Stomach (tissue), 9 donors: ENCODE data around the gene MAGI1. TPM values are rescaled to one million over a fixed set of nuclear protein-coding genes. Genes with fewer than 3 reads are reported as not detected.

Experiments used
- DNase-seq, 2 donors: peaks; one replicate each; pipeline versions ENCODE4 v3.0.0 to v3.0.0-alpha.2; 2013 to 2019
- H3K27ac ChIP-seq, 5 donors: fragments of 200-600 bp in 4 of 5; sonication (generic) in 4 of 5; one replicate each; pipeline ENCODE4 v1.5.1; 2013 to 2019; ENCODE audit warnings: mild to moderate bottlenecking in 1 of 5, moderate library complexity in 1 of 5
- H3K27me3 ChIP-seq, 3 donors: fragments of 200-600 bp; sonication (generic); one replicate each; pipeline ENCODE4 v1.5.1; 2017 to 2019; ENCODE audit warnings: mixed run types in 1 of 3
- H3K36me3 ChIP-seq, 4 donors: fragments of 200-600 bp; sonication (generic); 1 replicate in 3 of 4; 2 replicates in 1 of 4; pipeline ENCODE4 v1.5.1; 2016 to 2019
- H3K4me1 ChIP-seq, 4 donors: fragments of 200-600 bp; sonication (generic); one replicate each; pipeline ENCODE4 v1.5.1; 2016 to 2019
- H3K4me3 ChIP-seq, 4 donors: fragments of 200-600 bp; sonication (generic) in 3 of 4; one replicate each; pipeline ENCODE4 v1.5.1; 2016 to 2019; ENCODE audit warnings: mild to moderate bottlenecking in 1 of 4
- H3K9me3 ChIP-seq, 4 donors: fragments of 200-600 bp; sonication (generic); one replicate each; pipeline ENCODE4 v1.5.1; 2016 to 2019
- CTCF ChIP-seq, 7 experiments: fragments of 450-650 bp in 4 of 7; fragments of 200-600 bp in 3 of 7; sonication (generic) in 3 of 7; IDR thresholded peaks; one replicate each; pipeline ENCODE4 v1.5.1; 2016 to 2019; ENCODE audit warnings: antibody characterized with exemption in 7 of 7, control low read depth in 2 of 7, mild to moderate bottlenecking in 1 of 7
- EP300 ChIP-seq: sonication (generic); formaldehyde crosslinking; IDR thresholded peaks from one replicate; pipeline ENCODE4 v1.6.1; 2017; ENCODE audit warnings: antibody characterized with exemption
- POLR2A ChIP-seq, 4 donors: fragments of 450-650 bp; IDR thresholded peaks; one replicate each; pipeline ENCODE4 v1.6.1; 2016; ENCODE audit warnings: antibody characterized with exemption in 4 of 4, control low read depth in 2 of 4, mild to moderate bottlenecking in 1 of 4, moderate library complexity in 1 of 4
- POLR2AphosphoS5 ChIP-seq, 3 donors: sonication (generic); formaldehyde crosslinking; IDR thresholded peaks; one replicate each; pipeline ENCODE4 v1.6.1; 2016; ENCODE audit warnings: antibody characterized with exemption in 3 of 3
- WGBS, 5 donors: extraction: QIAGEN DNeasy Blood & Tissue Kit in 3 of 5; methylation state at CpG; one replicate each; pipeline versions ENCODE4 v1.1.5 to v1.1.7; 2013 to 2018; 5-methylcytosine and 5-hydroxymethylcytosine counted together
- intact Hi-C: fragments of 100-400 bp; cut with DNase I; formaldehyde crosslinking; loops from one replicate; pipeline ENCODE4 v1.15.1; 2023; ENCODE audit warnings: low total_unique reads
- polyA plus RNA-seq, 3 donors: library from polyadenylated mRNA; stranded (reverse); fragments of 200-250 nt; gene quantifications; one replicate each; pipeline ENCODE4 v1.2.3, GENCODE V29; 2013
- total RNA-seq, 5 donors: library from RNA; depleted of rRNA; stranded (reverse); fragments of >200 nt; gene quantifications; one replicate each; pipeline versions ENCODE4 v1.1.0 to v1.2.3, GENCODE V29; 2014 to 2016
- donor health status: healthy with polysubstance abuse.
- donor health status: Bipolar disorder and iron deficiency.
- donor health status: healthy.

MAGI1 gene
- total and polyA plus RNA-seq, 8 donors: 5.7 to 237 (median 84.8) TPM

GRCh38 chr3:65664446-65664845 is 374.3 kb downstream of the MAGI1 start:
- 65 to 88% (median 78%) methylated on average over 3 of the region's 3 CpGs for WGBS, 5 donors
- TF ChIP-seq CTCF (IDR thresholded peaks at IDR 0.05) (no peak), EP300 (no peak), POLR2A (IDR thresholded peaks at IDR 0.05) (no peak), POLR2AphosphoS5 (IDR thresholded peaks at IDR 0.05) (no peak)
- no peak overlapping the region for H3K4me3 ChIP-seq
- H3K36me3 ChIP-seq: no peaks in the 10 kb centered on the region
- intact Hi-C loops: no loop called here
- peaks cover 0 to 5% (median 0%) of the 10 kb centered on the region in 4 donors for H3K4me1 ChIP-seq
- H3K27ac ChIP-seq: no peak overlapping the region
- no peaks in the 10 kb centered on the region for H3K27me3 ChIP-seq
- DNase-seq: no peak
- H3K9me3 ChIP-seq: no peaks in the 10 kb centered on the region

- Histone ChIP-seq H3K4me3 (no peak overlapping the region), H3K4me1 (peaks cover 0 to 5% (median 0%) of the 10 kb centered on the region in 4 donors), H3K36me3 (no peaks in the 10 kb centered on the region), H3K9me3 (no peaks in the 10 kb centered on the region), H3K27me3 (no peaks in the 10 kb centered on the region), H3K27ac (no peak overlapping the region)
- 73 to 94% (median 85%) methylated on average over 3 of the region's 3 CpGs for WGBS, 5 donors
- DNase-seq: no peak
- no peak for TF ChIP-seq POLR2A (IDR thresholded peaks at IDR 0.05)
- no peak for TF ChIP-seq CTCF (IDR thresholded peaks at IDR 0.05)
- TF ChIP-seq POLR2AphosphoS5 (IDR thresholded peaks at IDR 0.05): no peak
- TF ChIP-seq EP300: no peak
- intact Hi-C loops: no loop called here
Observed at GRCh38 chr3:65662095-65662494, 376.6 kb downstream of the MAGI1 start.

GRCh38 chr3:65660000-65660598 is 378.6 kb downstream of the MAGI1 start:
- intact Hi-C loops: no loop called here
- H3K27ac ChIP-seq: no peak overlapping the region
- H3K36me3 ChIP-seq: no peaks in the 10 kb centered on the region
- TF ChIP-seq CTCF (IDR thresholded peaks at IDR 0.05) (no peak), POLR2AphosphoS5 (IDR thresholded peaks at IDR 0.05) (no peak)
- peaks cover 0 to 5% (median 0%) of the 10 kb centered on the region in 4 donors for H3K4me1 ChIP-seq
- 81 to 86% (median 84%) methylated on average over 5 of the region's 5 CpGs for WGBS, 5 donors
- no peak for DNase-seq
- H3K4me3 ChIP-seq: no peak overlapping the region
- H3K9me3 ChIP-seq: no peaks in the 10 kb centered on the region
- H3K27me3 ChIP-seq: no peaks in the 10 kb centered on the region

- Histone ChIP-seq H3K4me3 (no peak overlapping the region), H3K27ac (no peak overlapping the region), H3K36me3 (no peaks in the 10 kb centered on the region), H3K27me3 (no peaks in the 10 kb centered on the region), H3K9me3 (no peaks in the 10 kb centered on the region), H3K4me1 (peaks cover 0 to 5% (median 0%) of the 10 kb centered on the region in 4 donors)
- 91 to 97% (median 93%) methylated on average over 6 of the region's 6 CpGs for WGBS, 5 donors
- TF ChIP-seq EP300: no peak
- TF ChIP-seq CTCF (IDR thresholded peaks at IDR 0.05): no peak
- no peak for DNase-seq
- intact Hi-C loops: no loop called here
Observed at GRCh38 chr3:65659396-65659795, 379.3 kb downstream of the MAGI1 start.
